Astrocyte (in vitro differentiated cells and primary cell): ENCODE data around the gene PER2. TPM values are rescaled to one million over a fixed set of nuclear protein-coding genes. Genes with fewer than 3 reads are reported as not detected.

Experiments
- DNase-seq: peaks from one replicate; pipeline ENCODE4 v3.0.0-alpha.2; 2010; ENCODE audit warnings: low read depth
- FAIRE-seq: peaks from 2 replicates; lab custom pipeline; 2011; peaks lifted over from hg19 to GRCh38; lab: Jason Lieb, UNC
- H2AFZ ChIP-seq: 2 replicates; pipeline ENCODE4 v1.6.0; 2012; ENCODE audit warnings: low read depth, low read length, inconsistent platforms
- H3K27ac ChIP-seq: 2 replicates; pipeline ENCODE4 v1.5.1; 2011; ENCODE audit warnings: low read depth, low read length, inconsistent platforms
- H3K27me3 ChIP-seq: 2 replicates; pipeline ENCODE4 v1.6.0; 2011; ENCODE audit warnings: low read length, inconsistent platforms; ENCODE audit not compliant: insufficient read depth
- H3K36me3 ChIP-seq: 2 replicates; pipeline ENCODE4 v1.5.1; 2011; ENCODE audit warnings: low read length, inconsistent platforms; ENCODE audit not compliant: insufficient read depth
- H3K4me1 ChIP-seq: 2 replicates; pipeline ENCODE4 v1.5.1; 2011; ENCODE audit warnings: low read length, inconsistent platforms; ENCODE audit not compliant: insufficient read depth
- H3K4me2 ChIP-seq: 2 replicates; pipeline ENCODE4 v1.6.0; 2012; ENCODE audit warnings: low read length, inconsistent platforms
- H3K4me3 ChIP-seq: 2 replicates; pipeline ENCODE4 v1.5.1; 2011; ENCODE audit warnings: low read depth, mild to moderate bottlenecking, low read length, inconsistent platforms; ENCODE audit not compliant: insufficient read depth
- H3K79me2 ChIP-seq: 2 replicates; pipeline ENCODE4 v1.6.0; 2012; ENCODE audit warnings: mild to moderate bottlenecking, low read length, inconsistent platforms; ENCODE audit not compliant: insufficient read depth
- H3K9ac ChIP-seq: 2 replicates; pipeline ENCODE4 v1.6.0; 2012; ENCODE audit warnings: mild to moderate bottlenecking, low read length, inconsistent platforms
- H3K9me3 ChIP-seq: 2 replicates; pipeline ENCODE4 v1.5.1; 2012; ENCODE audit warnings: low read depth, mild to moderate bottlenecking, low read length, inconsistent platforms; ENCODE audit not compliant: insufficient read depth
- H4K20me1 ChIP-seq: 2 replicates; pipeline ENCODE4 v1.6.0; 2012; ENCODE audit warnings: low read length, inconsistent platforms; ENCODE audit not compliant: insufficient read depth
- H3K27ac Mint-ChIP-seq: one replicate; pipeline ENCODE4 v1.8.0; 2021; ENCODE audit warnings: mild to moderate bottlenecking, mixed read lengths; ENCODE audit not compliant: unreplicated experiment
- H3K27me3 Mint-ChIP-seq: one replicate; pipeline ENCODE4 v1.8.0; 2021; ENCODE audit warnings: low read depth, mixed read lengths; ENCODE audit not compliant: unreplicated experiment
- H3K36me3 Mint-ChIP-seq: one replicate; pipeline ENCODE4 v1.8.0; 2021; ENCODE audit warnings: low read depth, mixed read lengths; ENCODE audit not compliant: unreplicated experiment
- H3K4me1 Mint-ChIP-seq: one replicate; pipeline ENCODE4 v1.8.0; 2021; ENCODE audit warnings: low read depth, mixed read lengths; ENCODE audit not compliant: unreplicated experiment
- H3K4me3 Mint-ChIP-seq: one replicate; pipeline ENCODE4 v1.8.0; 2021; ENCODE audit warnings: mild to moderate bottlenecking, moderate library complexity, mixed read lengths; ENCODE audit not compliant: unreplicated experiment
- H3K9me3 Mint-ChIP-seq: one replicate; pipeline ENCODE4 v1.8.0; 2021; ENCODE audit warnings: mild to moderate bottlenecking, mixed read lengths; ENCODE audit not compliant: unreplicated experiment
- EZH2 ChIP-seq: IDR thresholded peaks from 2 replicates; pipeline ENCODE4 v1.6.1; 2012; ENCODE audit warnings: mild to moderate bottlenecking, low read length, inconsistent platforms; ENCODE audit not compliant: insufficient read depth
- total RNA-seq: library from RNA; stranded (reverse); gene quantifications from 2 replicates; pipeline ENCODE4 v1.2.1, GENCODE V29; 2021
- TF ChIP-seq, protein P1 (sequence below): IDR thresholded peaks from 2 replicates; pipeline ENCODE4 v1.5.1; 2011; ENCODE audit warnings: low read depth, mild to moderate bottlenecking, inconsistent platforms, low read length, moderate library complexity; ENCODE audit not compliant: insufficient read depth

The PER2 gene
- total RNA-seq, 1 donor from 2014 or later, result 2.0 TPM

DNA sequence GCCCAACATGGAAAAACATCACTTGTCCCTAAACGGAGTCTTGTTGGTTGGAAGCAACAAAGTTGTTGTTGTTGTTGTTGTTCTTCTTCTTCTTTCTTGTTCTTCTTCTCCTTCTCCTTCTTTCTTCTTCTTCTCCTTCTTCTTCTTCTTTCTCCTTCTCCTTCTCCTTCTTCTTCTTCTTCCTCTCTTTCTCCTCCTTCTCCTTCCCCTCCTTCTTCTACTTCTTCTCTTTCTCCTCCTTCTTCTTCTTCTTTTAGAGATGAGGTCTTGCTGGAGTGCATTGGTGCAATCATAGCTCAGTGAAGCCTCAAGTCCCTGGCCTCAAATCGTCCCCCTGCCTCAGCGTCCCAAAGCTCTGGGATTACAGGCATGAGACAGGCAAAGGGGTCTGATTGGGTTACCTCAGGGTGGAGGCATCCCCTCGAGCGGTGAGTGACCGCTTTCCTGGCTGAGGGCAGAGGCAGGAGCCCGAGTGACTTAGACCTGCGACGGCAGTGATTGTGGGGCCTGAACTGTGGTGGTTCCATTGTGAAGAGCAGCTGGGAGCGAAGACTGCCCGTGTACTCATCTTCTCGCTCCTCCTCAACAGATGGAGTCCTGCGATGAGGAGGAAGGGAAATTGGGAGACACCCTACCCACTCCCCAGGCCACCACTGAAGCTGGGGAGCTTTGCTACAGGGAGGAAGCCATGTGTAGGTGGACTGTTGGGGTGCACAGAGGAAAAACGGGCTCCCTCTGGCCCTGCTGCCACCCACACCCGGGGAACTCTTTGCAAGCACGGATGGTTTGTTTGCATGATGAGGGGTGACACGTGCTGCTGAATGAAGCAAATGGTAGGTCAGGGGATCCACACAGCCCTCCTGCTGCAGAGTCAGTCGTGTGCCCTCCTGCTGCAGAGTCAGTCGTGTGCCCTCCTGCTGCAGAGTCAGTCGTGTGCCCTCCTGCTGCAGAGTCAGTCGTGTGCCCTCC, 7.0 kb upstream of the PER2 start:
- Mint-ChIP-seq H3K4me1 (no peaks in the 10 kb centered on the region), H3K27ac (no peak overlapping the region), H3K36me3 (no peaks in the 10 kb centered on the region), H3K4me3 (no peak overlapping the region), H3K9me3 (no peaks in the 10 kb centered on the region), H3K27me3 (peaks cover 26% of the 10 kb centered on the region)
- H3K4me3 ChIP-seq, result no peak overlapping the region
- DNase-seq (no peak), FAIRE-seq (no peak)
- no peaks in the 10 kb centered on the region for H3K9me3 ChIP-seq
- no peak overlapping the region for H3K27ac ChIP-seq
- no peak overlapping the region for H3K9ac ChIP-seq
- H3K79me2 ChIP-seq, result no peaks in the 10 kb centered on the region
- H4K20me1 ChIP-seq, result no peaks in the 10 kb centered on the region
- H3K4me2 ChIP-seq, result no peak overlapping the region
- no peak overlapping the region for H2AFZ ChIP-seq
- no peaks in the 10 kb centered on the region for H3K4me1 ChIP-seq
- H3K36me3 ChIP-seq, result no peaks in the 10 kb centered on the region
- TF ChIP-seq, protein P1, sequence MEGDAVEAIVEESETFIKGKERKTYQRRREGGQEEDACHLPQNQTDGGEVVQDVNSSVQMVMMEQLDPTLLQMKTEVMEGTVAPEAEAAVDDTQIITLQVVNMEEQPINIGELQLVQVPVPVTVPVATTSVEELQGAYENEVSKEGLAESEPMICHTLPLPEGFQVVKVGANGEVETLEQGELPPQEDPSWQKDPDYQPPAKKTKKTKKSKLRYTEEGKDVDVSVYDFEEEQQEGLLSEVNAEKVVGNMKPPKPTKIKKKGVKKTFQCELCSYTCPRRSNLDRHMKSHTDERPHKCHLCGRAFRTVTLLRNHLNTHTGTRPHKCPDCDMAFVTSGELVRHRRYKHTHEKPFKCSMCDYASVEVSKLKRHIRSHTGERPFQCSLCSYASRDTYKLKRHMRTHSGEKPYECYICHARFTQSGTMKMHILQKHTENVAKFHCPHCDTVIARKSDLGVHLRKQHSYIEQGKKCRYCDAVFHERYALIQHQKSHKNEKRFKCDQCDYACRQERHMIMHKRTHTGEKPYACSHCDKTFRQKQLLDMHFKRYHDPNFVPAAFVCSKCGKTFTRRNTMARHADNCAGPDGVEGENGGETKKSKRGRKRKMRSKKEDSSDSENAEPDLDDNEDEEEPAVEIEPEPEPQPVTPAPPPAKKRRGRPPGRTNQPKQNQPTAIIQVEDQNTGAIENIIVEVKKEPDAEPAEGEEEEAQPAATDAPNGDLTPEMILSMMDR, result no peak
- no peak for TF ChIP-seq EZH2
- peaks cover 4% of the 10 kb centered on the region for H3K27me3 ChIP-seq

DNA sequence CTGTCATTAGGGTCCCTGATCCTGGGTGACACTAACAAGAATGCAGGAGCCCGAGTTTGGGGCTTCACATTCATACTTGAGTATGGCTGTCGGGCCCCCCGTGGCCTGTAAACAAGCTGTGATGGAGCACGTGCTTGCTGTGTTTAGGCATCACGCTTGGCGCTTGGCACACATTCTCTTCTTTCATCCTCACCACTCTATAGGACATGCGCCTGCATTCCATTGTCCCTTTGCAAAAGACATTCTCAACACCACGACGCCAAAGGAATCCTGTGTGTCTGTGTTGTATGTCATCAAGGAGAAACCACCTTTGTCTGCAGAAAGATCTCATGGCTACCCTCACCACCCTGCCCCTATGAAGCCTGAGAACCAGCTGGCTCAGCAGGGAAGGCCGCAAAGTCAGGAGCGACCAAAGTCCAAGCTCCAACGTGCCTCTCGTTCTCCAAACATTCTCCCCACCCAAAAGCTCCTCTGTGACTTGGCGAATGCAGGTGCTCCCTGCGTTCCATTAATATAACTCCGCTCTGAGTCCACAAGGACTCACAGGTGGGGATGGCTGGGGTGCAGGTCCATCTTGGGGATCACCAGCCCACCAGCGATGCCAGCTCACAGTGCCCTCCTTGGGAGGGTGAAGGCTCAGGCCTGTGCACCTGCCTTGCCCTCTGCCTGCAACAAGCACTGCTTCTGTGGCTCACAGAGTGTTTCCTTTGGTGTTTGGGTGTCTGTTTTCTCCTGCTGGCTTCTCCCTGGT, 6.2 kb upstream of the PER2 start:
- Histone ChIP-seq H3K9ac (no peak overlapping the region), H3K79me2 (no peaks in the 10 kb centered on the region), H3K27ac (no peak overlapping the region), H3K4me3 (no peak overlapping the region), H2AFZ (no peak overlapping the region), H3K36me3 (no peaks in the 10 kb centered on the region), H3K4me1 (peaks cover 4% of the 10 kb centered on the region), H3K4me2 (no peak overlapping the region), H4K20me1 (no peaks in the 10 kb centered on the region), H3K9me3 (no peaks in the 10 kb centered on the region), H3K27me3 (peaks cover 4% of the 10 kb centered on the region)
- Mint-ChIP-seq H3K27me3 (peaks cover 26% of the 10 kb centered on the region), H3K9me3 (no peaks in the 10 kb centered on the region), H3K4me1 (peaks cover 5% of the 10 kb centered on the region), H3K27ac (peak overlapping the region; percentile 24), H3K36me3 (no peaks in the 10 kb centered on the region), H3K4me3 (no peak overlapping the region)
- TF ChIP-seq, protein P1, result no peak
- no peak for TF ChIP-seq EZH2
- DNase-seq (no peak), FAIRE-seq (no peak)
